Smooth muscle cell (in vitro differentiated cells): ENCODE measurements around the gene GPR108. TPM values are rescaled to one million over a fixed set of nuclear protein-coding genes. Genes with fewer than 3 reads are reported as not detected.

Source experiments
- DNase-seq: peaks from one replicate; lab custom pipeline; 2025; ENCODE audit not compliant: unreplicated experiment; lab: John Stamatoyannopoulos, UW
- H2AFZ ChIP-seq: fragments of 200-600 bp; sonication (generic); 2 replicates; pipeline ENCODE4 v1.6.0; 2016; ENCODE audit warnings: antibody characterized with exemption, low read depth, mild to moderate bottlenecking
- H3F3A ChIP-seq: fragments of 200-600 bp; sonication (generic); 2 replicates; pipeline ENCODE4 v1.6.0; 2017; ENCODE audit warnings: antibody characterized with exemption, low read depth
- H3K27ac ChIP-seq: fragments of 200-600 bp; sonication (generic); 2 replicates; pipeline ENCODE4 v1.5.1; 2016; ENCODE audit warnings: low read depth, mild to moderate bottlenecking
- H3K27me3 ChIP-seq: fragments of 200-600 bp; sonication (generic); 2 replicates; pipeline ENCODE4 v1.6.1; 2016; ENCODE audit warnings: low read depth, mild to moderate bottlenecking
- H3K36me3 ChIP-seq: fragments of 200-600 bp; sonication (generic); 2 replicates; pipeline ENCODE4 v1.5.1; 2016; ENCODE audit warnings: low read depth
- H3K4me1 ChIP-seq: fragments of 200-600 bp; sonication (generic); 2 replicates; pipeline ENCODE4 v1.5.1; 2016; ENCODE audit warnings: low read depth
- H3K4me2 ChIP-seq: fragments of 200-600 bp; sonication (generic); 2 replicates; pipeline ENCODE4 v1.6.0; 2016; ENCODE audit warnings: mild to moderate bottlenecking
- H3K4me3 ChIP-seq: fragments of 200-600 bp; sonication (generic); 2 replicates; pipeline ENCODE4 v1.5.1; 2016; ENCODE audit warnings: mild to moderate bottlenecking
- H3K79me2 ChIP-seq: fragments of 200-600 bp; sonication (generic); 2 replicates; pipeline ENCODE4 v1.6.0; 2016; ENCODE audit warnings: low read depth, mild to moderate bottlenecking
- H3K9ac ChIP-seq: fragments of 200-600 bp; sonication (generic); 2 replicates; pipeline ENCODE4 v1.6.0; 2016; ENCODE audit warnings: low read depth
- H3K9me3 ChIP-seq: fragments of 200-600 bp; sonication (generic); replicated peaks from 2 replicates; pipeline ENCODE4 v1.5.1; 2016; ENCODE audit warnings: low read depth
- H4K20me1 ChIP-seq: fragments of 200-600 bp; sonication (generic); 2 replicates; pipeline ENCODE4 v1.6.0; 2016; ENCODE audit warnings: low read depth
- CTCF ChIP-seq: fragments of 200-600 bp; sonication (generic); IDR thresholded peaks from 2 replicates; pipeline ENCODE4 v1.5.1; 2017; ENCODE audit warnings: borderline replicate concordance, mild to moderate bottlenecking, antibody characterized with exemption; ENCODE audit not compliant: insufficient read depth, poor library complexity, severe bottlenecking
- WGBS: methylation state at CpG from one replicate; pipeline ENCODE4 v1.1.7; 2016; ENCODE audit warnings: low lambda C conversion rate; 5-methylcytosine and 5-hydroxymethylcytosine counted together
- polyA plus RNA-seq: library from polyadenylated mRNA; unstranded; fragments of >200 nt; fragmentation: Nextera tagmentation; extraction: Ambion mirVana; gene quantifications from 2 replicates; pipeline ENCODE4 v1.2.1, GENCODE V29; 2016
- total RNA-seq: library from RNA; depleted of rRNA; stranded (reverse); fragments of >200 nt; gene quantifications from 2 replicates; pipeline ENCODE4 v1.2.3, GENCODE V29; 2014

The GPR108 gene
- total and polyA plus RNA-seq, 2 experiments from 2014 or later = 34.4 to 62.1 TPM

GRCh38 chr19:6690160-6690885 lies 47.1 kb downstream of the GPR108 start:
- H3K79me2 ChIP-seq = no peaks in the 10 kb centered on the region
- H3F3A ChIP-seq = no peaks in the 10 kb centered on the region
- H3K9me3 ChIP-seq = no peaks in the 10 kb centered on the region
- DNase-seq = no peak
- no peak overlapping the region for H3K9ac ChIP-seq
- no peaks in the 10 kb centered on the region for H3K27me3 ChIP-seq
- no peak overlapping the region for H3K4me3 ChIP-seq
- H3K4me2 ChIP-seq = no peak overlapping the region
- H4K20me1 ChIP-seq = no peaks in the 10 kb centered on the region
- TF ChIP-seq CTCF = no peak
- no peaks in the 10 kb centered on the region for H3K36me3 ChIP-seq
- WGBS = 84% methylated on average over 11 of the region's 11 CpGs
- no peaks in the 10 kb centered on the region for H3K4me1 ChIP-seq
- H2AFZ ChIP-seq = no peak overlapping the region
- no peak overlapping the region for H3K27ac ChIP-seq

- H3K9me3 ChIP-seq = no peaks in the 10 kb centered on the region
- H4K20me1 ChIP-seq = no peaks in the 10 kb centered on the region
- no peak overlapping the region for H2AFZ ChIP-seq
- peaks cover 3% of the 10 kb centered on the region for H3K27me3 ChIP-seq
- H3K27ac ChIP-seq = no peak overlapping the region
- H3K36me3 ChIP-seq = no peaks in the 10 kb centered on the region
- H3K4me2 ChIP-seq = no peak overlapping the region
- DNase-seq = no peak
- TF ChIP-seq CTCF = no peak
- no peak overlapping the region for H3K4me3 ChIP-seq
- H3F3A ChIP-seq = no peaks in the 10 kb centered on the region
- H3K79me2 ChIP-seq = no peaks in the 10 kb centered on the region
- no peaks in the 10 kb centered on the region for H3K4me1 ChIP-seq
- 93% methylated on average over 5 of the region's 5 CpGs for WGBS
- H3K9ac ChIP-seq = no peak overlapping the region
Observed at GRCh38 chr19:6687114-6687513, 50.3 kb downstream of the GPR108 start.

- H3K36me3 ChIP-seq = no peaks in the 10 kb centered on the region
- no peak overlapping the region for H3K4me2 ChIP-seq
- H3K27me3 ChIP-seq = peaks cover 5% of the 10 kb centered on the region
- no peak overlapping the region for H3K9ac ChIP-seq
- no peak overlapping the region for H2AFZ ChIP-seq
- no peaks in the 10 kb centered on the region for H3K4me1 ChIP-seq
- H3F3A ChIP-seq = no peaks in the 10 kb centered on the region
- no peaks in the 10 kb centered on the region for H3K79me2 ChIP-seq
- no peaks in the 10 kb centered on the region for H3K9me3 ChIP-seq
- H3K27ac ChIP-seq = no peak overlapping the region
- 87% methylated on average over 4 of the region's 4 CpGs for WGBS
- no peaks in the 10 kb centered on the region for H4K20me1 ChIP-seq
- DNase-seq = no peak
- TF ChIP-seq CTCF = no peak
- H3K4me3 ChIP-seq = no peak overlapping the region
Observed at GRCh38 chr19:6686628-6686975, 50.8 kb downstream of the GPR108 start.
